Naive thymus-derived CD4-positive, alpha-beta T cell (primary cell): Measurements from ENCODE around the gene CHML. TPM values are rescaled to one million over a fixed set of nuclear protein-coding genes. Genes with fewer than 3 reads are reported as not detected.
A peak's percentile ranks its signal among the peaks of the same experiment; 100 is the strongest.
"Not testable (repeated sequence)": the region's sequence is repeated elsewhere in the genome, so short reads cannot be mapped to it uniquely, and the experiment has no call there.

Source experiments
- ATAC-seq: fragments of 150-1000 bp; cut with Tn5 transposase; 2 replicates; pipeline ENCODE4 v1.10.0; 2021; ENCODE audit warnings: mild to moderate bottlenecking, moderate library complexity
- CTCF ChIA-PET: fragments of 350-600 bp; sonication (Branson Sonifier 250); formaldehyde crosslinking; loops from one replicate; lab custom pipeline; 2021; ENCODE audit warnings: antibody characterized with exemption; lab: Charles Lee
- POLR2A ChIA-PET: fragments of 350-600 bp; sonication (Branson Sonifier 250); formaldehyde crosslinking; loops from one replicate; lab custom pipeline; 2021; ENCODE audit warnings: antibody characterized with exemption, inconsistent platforms; lab: Charles Lee
- DNase-seq, 9 donors: peaks; one replicate each; pipeline versions ENCODE4 v3.0.0 to v3.0.0-alpha.2; 2020 to 2022; ENCODE audit warnings: mixed read lengths in 1 of 9
- H3K27ac ChIP-seq: one replicate; pipeline ENCODE4 v1.7.0; 2013; ENCODE audit warnings: mild to moderate bottlenecking, low read depth, low read length, moderate library complexity
- H3K27me3 ChIP-seq, 2 donors: one replicate each; pipeline ENCODE4 v1.7.0; 2013; ENCODE audit warnings: low read length in 2 of 2, mild to moderate bottlenecking in 2 of 2, moderate library complexity in 2 of 2; ENCODE audit not compliant: control insufficient read depth in 2 of 2, insufficient read depth in 2 of 2
- H3K36me3 ChIP-seq, 3 experiments: 1 replicate in 2 of 3; 2 replicates in 1 of 3; pipeline ENCODE4 v1.7.0; 2013; ENCODE audit warnings: low read length in 3 of 3, mild to moderate bottlenecking in 3 of 3, moderate library complexity in 1 of 3; ENCODE audit not compliant: insufficient read depth in 3 of 3, control insufficient read depth in 2 of 3
- H3K4me1 ChIP-seq, 2 donors: one replicate each; pipeline ENCODE4 v1.7.0; 2013; ENCODE audit warnings: low read length in 2 of 2, mild to moderate bottlenecking in 2 of 2, moderate library complexity in 1 of 2; ENCODE audit not compliant: control insufficient read depth in 2 of 2, insufficient read depth in 2 of 2
- H3K4me3 ChIP-seq: 2 replicates; pipeline ENCODE4 v1.7.0; 2013; ENCODE audit warnings: mild to moderate bottlenecking, low read length
- H3K9me3 ChIP-seq, 3 experiments: 1 replicate in 2 of 3; 2 replicates in 1 of 3; pipeline ENCODE4 v1.7.0; 2013; ENCODE audit warnings: low read length in 3 of 3; ENCODE audit not compliant: control insufficient read depth in 2 of 3
- H3K27ac Mint-ChIP-seq, 9 donors: one replicate each; pipeline ENCODE4 v1.8.0; 2020 to 2022; ENCODE audit warnings: mixed read lengths in 9 of 9, mild to moderate bottlenecking in 8 of 9, moderate library complexity in 5 of 9, inconsistent platforms in 2 of 9
- H3K27me3 Mint-ChIP-seq, 5 donors: one replicate each; pipeline ENCODE4 v1.8.0; 2021 to 2022; ENCODE audit warnings: mixed read lengths in 5 of 5, mild to moderate bottlenecking in 1 of 5
- H3K36me3 Mint-ChIP-seq, 5 donors: one replicate each; pipeline ENCODE4 v1.8.0; 2020 to 2022; ENCODE audit warnings: mixed read lengths in 5 of 5, mild to moderate bottlenecking in 3 of 5, inconsistent platforms in 1 of 5
- H3K4me1 Mint-ChIP-seq, 7 donors: one replicate each; pipeline ENCODE4 v1.8.0; 2020 to 2022; ENCODE audit warnings: mixed read lengths in 7 of 7, mild to moderate bottlenecking in 3 of 7, inconsistent platforms in 1 of 7
- H3K4me3 Mint-ChIP-seq, 10 donors: one replicate each; pipeline ENCODE4 v1.8.0; 2020 to 2022; ENCODE audit warnings: mild to moderate bottlenecking in 10 of 10, mixed read lengths in 10 of 10, moderate library complexity in 6 of 10, inconsistent platforms in 2 of 10
- H3K9me3 Mint-ChIP-seq, 11 donors: one replicate each; pipeline ENCODE4 v1.8.0; 2020 to 2022; ENCODE audit warnings: mixed read lengths in 11 of 11, mild to moderate bottlenecking in 4 of 11, inconsistent platforms in 1 of 11, moderate library complexity in 1 of 11
- intact Hi-C, 2 donors: fragments of 100-400 bp; cut with micrococcal nuclease; formaldehyde crosslinking; loops; one replicate each; pipeline ENCODE4 v1.15.1; 2023
- polyA plus RNA-seq, 2 donors: library from polyadenylated mRNA; unstranded; fragments of 300-500 nt; fragmentation: Illumina TruSeq; gene quantifications; one replicate each; pipeline ENCODE4 v1.2.3, GENCODE V29; 2021
- total RNA-seq, 6 experiments: library from RNA in 5 of 6; stranded (reverse) in 5 of 6; gene quantifications; 1 replicate in 5 of 6; 2 replicates in 1 of 6; pipeline ENCODE4 v1.2.3 and lab custom pipeline; 2021 to 2026

CHML gene
- total and polyA plus RNA-seq, 7 experiments from 2014 or later: 6.6 to 18.3 (median 11.6) TPM

DNA sequence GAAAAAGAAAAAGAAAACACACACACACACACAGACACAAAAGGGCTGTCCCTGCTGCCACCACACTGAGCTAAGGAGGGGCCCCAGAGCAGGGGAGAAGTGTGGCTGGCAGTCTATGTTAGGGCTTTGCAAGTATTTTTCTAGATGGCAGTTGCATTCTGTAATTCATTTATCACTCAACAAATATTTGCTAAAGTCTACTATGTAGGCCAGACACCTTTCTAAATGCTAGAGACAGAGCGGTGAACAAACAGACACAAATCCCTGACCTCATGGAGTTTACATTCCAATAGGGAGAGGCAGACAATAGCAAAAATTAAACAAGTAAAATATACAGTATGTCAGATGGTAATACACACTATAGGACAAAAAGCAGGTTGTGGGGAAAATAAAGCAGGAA is 32.1 kb upstream of the CHML start:
- POLR2A ChIA-PET: no interaction called here
- Mint-ChIP-seq H3K27me3 (peaks cover 0 to 7% (median 0%) of the 10 kb centered on the region in 5 donors), H3K9me3 (peaks cover 0 to 4% (median 0%) of the 10 kb centered on the region in 11 donors), H3K27ac (no peak overlapping the region), H3K4me3 (no peak overlapping the region), H3K36me3 (no peaks in the 10 kb centered on the region), H3K4me1 (peaks cover 0 to 15% (median 10%) of the 10 kb centered on the region in 7 donors)
- Histone ChIP-seq H3K27ac (no peak overlapping the region), H3K4me3 (no peak overlapping the region), H3K4me1 (peaks cover 2 to 11% of the 10 kb centered on the region in 2 donors), H3K36me3 (no peaks in the 10 kb centered on the region), H3K27me3 (no peaks in the 10 kb centered on the region), H3K9me3 (no peaks in the 10 kb centered on the region)
- CTCF ChIA-PET: interaction anchor here (0.7 kb wide), 1 partner anchor 23 kb away, joined by 4 read pairs; no protein-coding TSS in a partner anchor
- no peak for ATAC-seq
- no peak for DNase-seq
- intact Hi-C loops: no loop called here

DNA sequence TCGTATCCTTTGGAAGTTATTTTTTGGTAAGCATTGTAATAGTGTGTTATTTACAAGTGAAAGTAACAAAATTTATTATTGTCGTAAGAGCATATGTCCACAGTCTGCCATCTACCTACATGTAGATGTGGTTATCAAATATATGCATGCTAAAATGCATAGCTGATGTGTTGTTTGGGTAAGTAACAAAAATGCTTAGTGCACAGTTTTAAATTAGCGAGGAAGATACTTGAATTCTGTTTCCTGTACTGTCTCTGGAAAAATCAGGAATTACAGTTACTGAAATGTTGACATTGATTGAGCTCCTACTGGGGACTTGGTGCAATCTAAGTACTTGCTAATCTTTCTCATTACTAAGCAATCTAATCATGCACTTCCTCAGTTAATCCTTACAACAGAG is 26.2 kb upstream of the CHML start:
- Mint-ChIP-seq H3K9me3 (peaks cover 0 to 4% (median 0%) of the 10 kb centered on the region in 11 donors), H3K27ac (no peak overlapping the region), H3K27me3 (peaks cover 0 to 4% (median 0%) of the 10 kb centered on the region in 5 donors), H3K4me1 (no peaks in the 10 kb centered on the region), H3K4me3 (no peak overlapping the region), H3K36me3 (no peaks in the 10 kb centered on the region)
- Histone ChIP-seq H3K36me3 (no peaks in the 10 kb centered on the region), H3K4me1 (no peaks in the 10 kb centered on the region), H3K9me3 (no peaks in the 10 kb centered on the region), H3K27ac (no peak overlapping the region), H3K27me3 (no peaks in the 10 kb centered on the region), H3K4me3 (no peak overlapping the region)
- intact Hi-C loops: no loop called here
- ChIA-PET CTCF (no interaction called here), POLR2A (interaction anchor here (0.6 kb wide), 1 partner anchor 23 kb away, joined by 3 read pairs; no protein-coding TSS in a partner anchor)
- DNase-seq (no peak), ATAC-seq (no peak)

DNA sequence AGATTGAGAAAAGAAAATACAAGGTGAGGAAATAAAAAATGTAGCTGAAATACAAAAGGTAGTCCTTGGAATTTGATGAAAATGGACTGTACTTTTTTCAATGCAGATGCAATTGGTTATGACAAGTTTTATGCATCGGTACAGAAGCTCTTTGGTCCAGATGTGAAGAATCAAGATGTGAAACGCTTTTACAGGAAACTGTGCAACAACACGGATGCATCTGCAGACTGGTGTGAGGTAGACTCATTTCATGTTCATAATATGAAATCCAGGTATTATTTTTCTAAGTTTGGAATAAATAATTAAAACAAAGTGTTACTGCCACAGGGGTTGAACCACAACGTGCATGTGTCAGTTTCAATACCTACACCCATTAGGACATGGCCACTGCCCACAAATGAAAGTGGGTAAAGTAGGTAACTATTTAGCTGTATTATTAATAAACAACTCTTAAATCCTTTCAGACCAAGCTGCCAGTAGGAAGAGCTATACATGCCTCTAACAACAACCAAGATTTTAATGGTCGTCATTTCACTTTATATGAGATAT is 20.3 kb upstream of the CHML start:
- peaks cover 0 to 3% (median 0%) of the 10 kb centered on the region in 11 donors for H3K9me3 Mint-ChIP-seq
- H3K36me3 ChIP-seq: no peaks in the 10 kb centered on the region
- peaks cover 0 to 4% (median 3%) of the 10 kb centered on the region in 5 donors for H3K27me3 Mint-ChIP-seq
- H3K4me1 ChIP-seq: no peaks in the 10 kb centered on the region
- H3K4me3 Mint-ChIP-seq: no peak overlapping the region
- ChIA-PET POLR2A (no interaction called here), CTCF (no interaction called here)
- no peak for DNase-seq
- no peaks in the 10 kb centered on the region for H3K9me3 ChIP-seq
- H3K27ac ChIP-seq: no peak overlapping the region
- H3K27ac Mint-ChIP-seq: no peak overlapping the region
- H3K36me3 Mint-ChIP-seq: peaks cover 0 to 7% (median 0%) of the 10 kb centered on the region in 5 donors
- no peaks in the 10 kb centered on the region for H3K4me1 Mint-ChIP-seq
- no peak for ATAC-seq
- intact Hi-C loops: no loop called here
- no peaks in the 10 kb centered on the region for H3K27me3 ChIP-seq
- H3K4me3 ChIP-seq: no peak overlapping the region

DNA sequence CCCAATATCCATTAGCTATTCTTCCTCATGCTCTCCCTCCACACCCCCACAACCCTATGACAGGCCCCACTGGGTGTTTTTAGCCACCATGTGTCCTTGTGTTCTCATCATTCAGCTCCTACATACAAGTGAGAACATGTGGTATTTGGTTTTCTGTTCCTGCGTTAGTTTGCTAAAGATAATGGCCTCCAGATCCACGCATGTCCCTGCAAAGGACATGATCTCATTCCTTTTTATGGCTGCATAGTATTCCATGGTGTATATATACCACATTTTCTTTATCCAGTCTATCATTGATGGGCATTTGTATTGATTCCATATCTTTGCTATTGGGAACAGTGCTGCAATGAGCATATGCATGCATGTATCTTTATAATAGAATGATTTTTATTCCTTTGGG is 18.8 kb upstream of the CHML start:
- H3K36me3 ChIP-seq, intact Hi-C loops, H3K27me3 ChIP-seq, H3K27ac ChIP-seq, H3K9me3 ChIP-seq, ATAC-seq, POLR2A ChIA-PET, CTCF ChIA-PET, H3K27ac Mint-ChIP-seq, H3K36me3 Mint-ChIP-seq, H3K9me3 Mint-ChIP-seq, DNase-seq, H3K27me3 Mint-ChIP-seq, H3K4me3 Mint-ChIP-seq, H3K4me1 ChIP-seq, H3K4me3 ChIP-seq, H3K4me1 Mint-ChIP-seq: not testable (repeated sequence)

DNA sequence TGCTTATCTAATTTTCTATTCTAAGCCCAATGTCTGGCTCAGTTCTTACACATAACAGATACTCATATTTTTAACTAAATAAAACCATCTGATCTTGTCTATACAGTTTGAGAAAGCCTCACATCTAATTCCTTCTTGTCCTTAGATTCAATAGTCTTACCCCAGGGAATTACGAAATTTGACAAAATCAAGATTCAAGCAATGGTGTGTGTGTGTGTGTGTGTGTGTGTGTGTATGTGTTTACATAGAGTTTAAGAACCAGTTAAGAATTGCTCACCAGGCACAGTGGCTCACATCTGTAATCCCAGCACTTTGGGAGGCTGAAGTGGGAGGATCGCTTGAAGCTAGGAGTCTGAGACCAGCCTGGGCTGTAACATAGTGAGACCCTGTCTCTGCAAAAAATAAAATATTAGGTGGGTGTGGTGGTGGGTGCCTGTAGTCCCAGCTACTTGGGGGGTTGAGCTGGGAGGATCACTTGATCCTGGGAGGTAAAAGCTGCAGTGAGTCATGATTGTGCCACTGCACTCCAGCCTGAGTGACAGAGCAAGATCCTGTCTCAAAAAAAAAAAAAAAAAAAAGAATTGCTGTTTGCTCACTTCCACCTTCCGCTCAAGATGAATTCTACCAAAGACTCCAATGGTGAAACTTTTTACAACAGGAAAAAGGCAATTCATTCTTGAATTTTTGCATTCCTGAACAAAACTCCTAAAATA is 18.1 kb upstream of the CHML start:
- Mint-ChIP-seq H3K4me1 (no peaks in the 10 kb centered on the region), H3K4me3 (no peak overlapping the region), H3K9me3 (peaks cover 0 to 3% (median 0%) of the 10 kb centered on the region in 11 donors), H3K36me3 (peaks cover 0 to 7% (median 0%) of the 10 kb centered on the region in 5 donors), H3K27me3 (peaks cover 0 to 10% (median 0%) of the 10 kb centered on the region in 5 donors), H3K27ac (no peak overlapping the region)
- H3K27me3 ChIP-seq: no peaks in the 10 kb centered on the region
- intact Hi-C loops: no loop called here
- no peak overlapping the region for H3K27ac ChIP-seq
- no peak for ATAC-seq
- no peaks in the 10 kb centered on the region for H3K4me1 ChIP-seq
- H3K4me3 ChIP-seq: no peak overlapping the region
- H3K9me3 ChIP-seq: no peaks in the 10 kb centered on the region
- ChIA-PET CTCF (no interaction called here), POLR2A (no interaction called here)
- H3K36me3 ChIP-seq: no peaks in the 10 kb centered on the region
- DNase-seq: no peak

DNA sequence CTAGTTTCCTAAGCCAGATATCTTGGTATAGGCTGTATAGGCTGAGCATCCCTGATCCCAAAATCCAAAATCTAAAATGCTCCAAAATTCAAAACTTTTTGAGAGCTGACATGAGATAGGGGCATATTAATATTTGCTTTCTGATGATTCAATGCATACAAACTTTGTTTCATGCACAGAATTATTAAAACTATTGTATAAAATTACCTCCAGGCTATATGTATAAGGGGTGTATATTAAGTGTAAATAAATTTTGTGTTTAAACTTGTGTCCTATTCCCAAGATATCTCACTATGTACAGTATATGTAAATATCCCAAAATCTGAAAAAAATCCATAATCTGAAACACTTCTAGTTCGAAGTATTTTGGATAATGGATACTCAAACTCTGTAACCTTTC is 14.5 kb upstream of the CHML start:
- POLR2A ChIA-PET: no interaction called here
- no peaks in the 10 kb centered on the region for H3K27me3 ChIP-seq
- H3K4me3 ChIP-seq: no peak overlapping the region
- H3K27ac ChIP-seq: no peak overlapping the region
- intact Hi-C loops: no loop called here
- H3K9me3 ChIP-seq: no peaks in the 10 kb centered on the region
- no peaks in the 10 kb centered on the region for H3K4me1 Mint-ChIP-seq
- no peaks in the 10 kb centered on the region for H3K4me1 ChIP-seq
- DNase-seq: no peak
- peak overlapping the region in 1 of 9 donors; percentile 21 for H3K27ac Mint-ChIP-seq
- no peaks in the 10 kb centered on the region for H3K36me3 ChIP-seq
- CTCF ChIA-PET: no interaction called here
- peaks cover 0 to 10% (median 0%) of the 10 kb centered on the region in 5 donors for H3K27me3 Mint-ChIP-seq
- H3K9me3 Mint-ChIP-seq: peaks cover 0 to 4% (median 0%) of the 10 kb centered on the region in 11 donors
- H3K36me3 Mint-ChIP-seq: peaks cover 0 to 7% (median 0%) of the 10 kb centered on the region in 5 donors
- H3K4me3 Mint-ChIP-seq: no peak overlapping the region
- ATAC-seq: no peak
